GM19239 (cell line): ENCODE results near the gene NME2.

ENCODE experiments used
- DNase-seq: peaks from one replicate; pipeline ENCODE4 v3.0.0; 2011; ENCODE audit warnings: low spot score; ENCODE audit not compliant: insufficient read length
- FAIRE-seq: peaks from 2 replicates; lab custom pipeline; 2011; peaks lifted over from hg19 to GRCh38; lab: Jason Lieb, UNC

The NME2 gene

DNA sequence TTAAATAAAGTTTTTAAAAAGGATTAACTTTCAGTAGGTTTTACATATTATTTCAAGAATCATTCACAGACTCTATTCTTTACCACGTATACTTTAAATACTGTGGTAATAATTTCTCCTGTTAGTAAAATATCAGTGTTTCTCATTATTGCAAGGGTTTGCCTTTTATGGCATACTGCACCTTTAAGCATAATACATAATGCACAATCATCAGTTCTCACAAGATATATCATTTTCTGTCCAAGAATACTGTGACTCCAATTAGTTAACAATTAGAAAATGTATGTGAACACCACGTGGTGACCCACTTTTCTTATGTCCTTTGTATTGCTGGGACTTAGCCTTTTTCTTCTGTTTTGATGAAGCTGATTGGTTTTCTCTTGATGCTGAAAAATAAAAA, 25.7 kb downstream of the NME2 start:
- DNase-seq = no peak
- no peak for FAIRE-seq

DNA sequence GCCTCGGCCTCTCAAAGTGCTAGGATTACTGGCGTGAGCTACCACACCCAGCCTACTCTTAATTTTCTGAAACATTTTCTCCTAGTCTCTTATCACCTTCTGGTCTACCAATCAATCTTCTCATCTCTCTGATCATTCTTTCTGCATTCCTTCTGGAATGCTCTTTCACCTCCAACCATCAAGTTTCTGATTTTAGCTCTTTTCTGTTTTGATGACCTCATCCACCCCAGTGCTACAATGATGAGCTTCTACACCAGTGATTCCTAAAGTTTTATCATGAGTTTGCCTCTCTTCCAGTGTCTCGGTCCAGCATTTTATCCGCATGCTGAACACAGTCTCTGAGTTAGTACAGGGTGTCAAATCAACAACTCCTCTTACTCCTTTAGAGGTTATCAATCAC, 31.5 kb downstream of the NME2 start:
- no peak for FAIRE-seq

DNA sequence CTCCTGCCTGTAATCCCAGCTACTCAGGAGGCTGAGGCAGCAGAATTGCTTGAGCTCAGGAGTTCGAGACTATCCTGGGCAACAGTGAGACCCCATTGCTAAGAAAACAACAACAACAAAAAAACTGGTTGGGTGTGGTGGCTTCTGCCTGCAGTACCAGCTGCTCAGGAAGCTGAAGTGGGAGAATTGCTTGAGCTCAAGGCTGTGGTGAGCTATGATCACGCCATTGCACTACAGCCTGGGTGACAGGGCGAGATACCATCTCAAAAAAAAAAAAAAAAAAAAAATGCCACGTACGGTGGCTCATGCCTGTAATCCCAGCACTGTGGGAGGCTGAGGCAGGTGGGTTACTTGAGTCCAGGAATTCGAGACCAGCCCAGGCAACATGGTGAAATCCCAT, 34.1 kb downstream of the NME2 start:
- DNase-seq = no peak
- no peak for FAIRE-seq

More for the DNA sequence above, 31.5 kb downstream of the NME2 start:
- no peak for DNase-seq

DNA sequence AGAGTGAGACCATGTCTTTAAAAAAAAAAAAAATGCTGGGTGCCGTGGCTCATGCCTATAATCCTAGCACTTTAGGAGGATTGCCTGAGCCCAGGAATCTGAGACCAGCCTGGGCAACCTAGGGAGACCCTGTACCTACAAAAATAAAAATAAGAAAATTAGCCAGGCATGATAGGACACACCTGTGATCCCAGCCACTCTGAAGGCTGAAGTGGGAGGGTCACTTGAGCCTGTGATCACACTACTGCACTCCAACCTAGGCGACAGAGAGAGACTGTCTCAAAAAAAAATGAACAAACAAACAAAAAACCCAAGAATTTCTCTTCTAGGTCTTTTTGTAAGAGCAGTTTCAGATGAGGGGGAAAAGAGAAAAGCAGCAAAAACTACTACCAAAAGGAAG, 34.6 kb downstream of the NME2 start:
- FAIRE-seq = no peak

DNA sequence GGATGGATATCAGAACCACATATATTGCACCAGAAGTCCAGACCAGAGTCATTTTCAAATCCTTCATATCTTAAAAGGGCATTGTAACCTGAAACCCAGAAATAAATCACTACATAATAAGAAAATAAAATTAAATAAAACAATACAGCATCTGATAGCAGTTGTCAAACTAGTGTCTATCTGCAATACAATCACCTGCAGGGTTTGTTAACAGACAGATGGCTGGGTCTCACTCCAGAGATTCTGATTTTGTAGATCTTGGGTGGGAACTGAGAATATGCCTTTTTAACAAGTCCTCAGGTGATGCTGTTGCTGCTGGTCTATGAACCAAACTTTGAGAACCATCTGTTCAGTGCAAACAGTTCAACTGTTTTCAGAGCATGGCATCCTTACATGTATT, 37.6 kb downstream of the NME2 start:
- no peak for DNase-seq
- FAIRE-seq = no peak

More for the DNA sequence above, 34.6 kb downstream of the NME2 start:
- no peak for DNase-seq

DNA sequence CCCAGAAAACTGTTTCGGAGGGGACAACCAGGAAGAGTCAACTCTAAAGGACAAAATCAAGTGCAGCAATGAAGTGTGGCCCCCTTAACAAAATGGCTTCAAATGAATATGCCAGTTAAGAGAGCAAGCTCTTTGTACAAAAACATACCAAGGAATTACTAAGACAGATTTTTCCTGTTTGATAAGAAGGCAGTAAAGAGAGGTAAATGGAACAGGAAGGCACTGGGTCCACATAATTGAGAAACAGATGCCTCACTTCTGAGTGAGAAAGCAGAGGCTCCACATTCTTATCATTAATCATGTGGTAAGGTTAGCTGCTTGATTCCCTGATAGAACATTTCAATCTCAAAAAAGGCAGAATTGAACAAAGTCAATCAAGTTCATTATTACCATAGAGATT, 48.7 kb downstream of the NME2 start:
- no peak for FAIRE-seq
- DNase-seq = no peak

DNA sequence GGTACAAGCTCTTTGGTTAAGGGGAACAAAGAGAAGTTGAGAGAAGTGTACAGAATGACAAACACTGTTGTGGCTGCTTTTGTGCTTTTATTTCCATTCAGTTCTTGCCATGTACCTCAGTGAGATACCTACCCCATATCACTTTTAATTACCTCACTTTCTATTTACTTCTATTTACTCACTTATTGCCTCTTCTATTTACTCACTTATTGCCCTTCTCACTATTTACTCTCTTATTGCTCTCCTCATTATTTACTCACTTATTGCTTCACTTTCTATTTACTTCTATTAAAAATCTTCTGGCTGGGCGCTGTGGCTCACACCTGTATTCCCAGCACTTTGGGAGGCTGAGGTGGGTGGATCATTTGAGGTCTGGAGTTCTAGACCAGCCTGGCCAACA, 51.7 kb downstream of the NME2 start:
- DNase-seq = no peak
- no peak for FAIRE-seq

DNA sequence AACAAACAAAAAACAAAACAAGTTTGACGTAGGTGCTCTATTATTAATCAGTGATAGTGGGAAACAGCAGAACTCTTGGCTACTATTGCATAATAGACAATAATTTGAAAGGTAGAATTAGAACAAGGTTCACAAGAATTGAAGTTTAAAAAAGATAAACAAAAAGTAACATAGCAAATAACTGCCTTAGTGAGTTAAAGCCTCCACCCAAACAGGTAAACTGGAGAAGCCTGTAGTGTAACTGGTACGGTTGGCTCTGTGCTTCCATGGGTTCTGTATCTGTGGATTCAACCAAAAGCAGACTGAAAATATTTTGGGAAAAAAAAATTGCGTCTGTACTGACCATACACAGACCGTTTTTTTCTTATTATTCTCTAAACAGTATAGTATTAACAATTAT, 55.1 kb downstream of the NME2 start:
- no peak for FAIRE-seq
- no peak for DNase-seq
